Fibroblast of skin of scalp (primary cell): ENCODE results near the gene ADGRG1.

Source experiments
- DNase-seq: peaks from one replicate; pipeline ENCODE4 v3.0.0-alpha.2; 2013

ADGRG1 gene

GRCh38 chr16:57620335-57621231 lies 7.8 kb upstream of the ADGRG1 start:
- no peak for DNase-seq

DNA sequence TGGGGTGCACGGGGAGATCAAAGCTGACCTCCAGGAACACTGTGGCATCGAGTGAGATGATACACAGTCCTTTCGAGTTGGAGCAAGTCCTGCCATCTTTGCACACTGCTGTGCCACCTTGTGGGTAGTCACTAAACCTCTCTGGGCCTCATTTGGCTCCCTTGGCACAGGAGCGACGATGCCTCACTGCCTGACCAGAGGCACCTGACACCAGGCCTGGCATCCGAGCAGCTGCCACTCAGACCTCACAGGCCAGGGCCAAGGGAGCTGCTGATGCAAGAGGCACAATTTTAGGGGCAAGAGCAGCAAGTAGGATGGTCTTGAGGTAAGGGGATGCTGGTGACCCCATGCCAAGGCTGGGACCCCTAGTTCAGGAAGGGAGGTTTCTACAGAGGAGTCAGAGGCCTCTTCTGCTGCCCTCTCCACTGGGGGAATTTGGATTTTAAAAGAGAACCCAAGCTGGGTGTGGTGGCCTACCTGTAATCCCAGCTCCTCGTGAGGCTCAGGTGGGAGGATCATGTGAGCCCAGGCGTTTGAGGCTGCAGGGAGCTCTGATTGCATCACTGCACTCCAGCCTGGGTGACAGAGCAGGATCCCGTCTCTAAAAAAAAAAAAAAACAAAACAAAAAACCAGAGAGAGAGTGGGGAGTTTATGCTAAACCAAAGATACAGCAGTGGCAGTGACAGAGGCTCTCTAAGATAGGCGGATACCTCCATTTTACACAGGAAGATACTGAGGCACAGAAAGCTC lies 6.7 kb upstream of the ADGRG1 start:
- no peak for DNase-seq

DNA sequence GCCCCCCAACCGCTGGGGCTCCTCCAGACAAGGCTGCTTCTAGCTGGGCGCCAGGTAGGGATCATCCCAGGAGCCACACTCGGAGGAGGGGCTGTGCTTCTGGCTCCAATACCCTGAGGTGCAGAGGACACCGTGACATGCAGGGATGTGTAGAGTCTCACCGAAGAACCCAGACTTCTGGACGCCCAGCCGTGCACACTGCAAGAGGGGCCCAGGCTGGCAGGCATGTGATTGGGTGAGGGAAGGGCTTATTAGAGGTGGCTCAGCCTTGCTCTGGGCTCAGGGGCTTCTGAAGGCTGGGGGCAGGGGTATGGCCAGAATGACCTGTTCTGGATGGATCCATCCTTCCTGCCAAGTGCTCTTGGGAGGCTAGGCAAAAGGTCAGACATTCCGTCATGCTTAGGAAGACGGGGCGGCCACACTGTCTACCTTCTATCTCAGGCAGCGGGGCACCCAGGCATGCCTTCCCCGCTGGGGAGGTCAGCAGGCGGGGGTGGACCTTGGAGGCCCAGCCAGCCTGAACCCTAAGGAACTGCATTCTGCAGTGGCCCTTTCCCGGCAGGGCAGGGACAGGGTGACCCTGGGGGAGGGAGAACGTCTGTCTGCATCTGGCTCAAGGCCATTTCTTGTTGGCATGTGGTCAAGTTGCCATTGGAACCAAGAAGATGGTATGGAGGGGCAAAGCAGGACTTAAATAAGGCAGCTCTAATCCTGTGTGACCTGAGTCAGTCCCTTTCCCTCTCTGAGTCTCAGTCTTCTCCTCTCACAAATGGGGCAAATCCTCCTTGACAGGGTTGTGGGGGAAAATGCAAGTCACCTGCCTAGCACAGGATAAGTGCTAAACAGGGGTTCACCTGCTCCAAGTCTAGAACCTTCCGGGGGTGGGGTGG lies 5.8 kb upstream of the ADGRG1 start:
- DNase-seq, result no peak

DNA sequence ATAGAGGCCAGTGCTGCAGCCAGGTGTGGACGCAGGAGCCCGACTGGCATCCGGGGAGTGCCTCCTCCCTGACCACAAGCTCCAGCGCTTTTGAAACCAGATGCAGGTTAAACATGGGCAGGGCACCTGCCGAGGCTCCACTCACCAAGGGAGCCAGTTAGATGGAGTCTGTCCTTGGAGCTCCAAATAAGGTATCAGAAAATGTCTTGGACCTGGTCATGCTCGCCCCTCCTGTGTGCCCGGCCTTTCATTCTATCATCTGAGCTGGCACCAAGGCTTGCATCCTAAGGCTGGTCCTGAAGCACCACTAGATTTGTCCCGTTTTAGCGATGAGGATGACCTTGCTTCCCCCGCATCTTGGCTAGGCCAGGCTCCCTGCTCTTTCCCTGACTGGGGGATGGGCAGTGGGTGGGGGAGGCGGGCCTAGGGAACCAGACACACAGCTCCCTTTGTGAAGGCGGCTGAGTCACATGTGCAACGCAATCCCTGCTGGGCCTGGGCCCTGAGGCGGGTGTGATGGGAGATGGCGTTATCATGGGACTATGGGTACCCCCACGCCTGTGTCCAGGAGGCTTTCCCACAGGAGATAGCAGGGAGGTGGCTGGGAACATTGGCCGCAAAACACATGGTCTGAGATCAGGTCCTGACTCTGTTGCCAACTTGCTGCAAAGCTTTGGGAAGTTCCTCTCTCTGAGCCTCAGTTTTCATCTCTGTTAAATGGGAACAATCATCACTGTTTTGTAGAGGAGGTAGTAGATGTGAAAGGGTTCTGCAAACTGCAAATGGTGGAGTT lies 5.0 kb upstream of the ADGRG1 start:
- peak; percentile 44 for DNase-seq

GRCh38 chr16:57624044-57624688 lies 4.3 kb upstream of the ADGRG1 start:
- no peak for DNase-seq

DNA sequence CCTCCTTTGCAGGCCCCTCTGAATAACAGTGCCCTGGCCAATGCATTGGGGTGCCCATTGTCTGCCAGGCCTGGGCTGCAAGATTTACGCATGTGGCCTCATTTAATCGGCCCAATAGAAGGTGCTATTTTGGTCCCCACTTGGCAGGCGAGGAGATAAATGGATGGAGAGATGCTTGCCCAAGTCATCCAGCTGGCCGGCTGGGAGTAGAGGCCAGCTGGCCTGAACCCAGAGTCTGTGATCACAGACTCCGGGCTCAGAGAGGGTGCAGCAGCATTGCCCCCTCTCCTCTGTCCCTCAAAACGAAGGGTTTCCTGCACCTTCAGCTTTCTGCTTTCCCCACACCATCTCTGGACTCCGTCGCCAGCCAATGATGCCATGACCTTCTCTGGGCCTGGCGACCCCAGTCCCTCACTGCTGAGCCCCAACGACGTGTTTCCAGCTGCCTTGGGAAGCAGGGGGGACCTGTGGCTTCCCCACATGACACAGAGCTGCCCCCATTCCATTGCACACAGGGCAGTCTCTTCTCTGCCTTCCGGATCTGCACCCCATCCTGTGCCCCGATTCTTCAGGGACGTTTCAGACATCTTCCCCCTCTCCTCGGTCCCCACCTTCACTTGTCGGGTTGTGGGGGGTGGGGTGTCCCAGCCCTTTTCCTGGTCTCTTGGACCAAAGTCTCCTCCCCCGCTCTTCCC lies 3.5 kb upstream of the ADGRG1 start:
- no peak for DNase-seq

GRCh38 chr16:57626420-57627170 lies 1.8 kb upstream of the ADGRG1 start:
- no peak for DNase-seq

GRCh38 chr16:57627184-57627871 lies 1.1 kb upstream of the ADGRG1 start:
- DNase-seq, result peak; percentile 77

DNA sequence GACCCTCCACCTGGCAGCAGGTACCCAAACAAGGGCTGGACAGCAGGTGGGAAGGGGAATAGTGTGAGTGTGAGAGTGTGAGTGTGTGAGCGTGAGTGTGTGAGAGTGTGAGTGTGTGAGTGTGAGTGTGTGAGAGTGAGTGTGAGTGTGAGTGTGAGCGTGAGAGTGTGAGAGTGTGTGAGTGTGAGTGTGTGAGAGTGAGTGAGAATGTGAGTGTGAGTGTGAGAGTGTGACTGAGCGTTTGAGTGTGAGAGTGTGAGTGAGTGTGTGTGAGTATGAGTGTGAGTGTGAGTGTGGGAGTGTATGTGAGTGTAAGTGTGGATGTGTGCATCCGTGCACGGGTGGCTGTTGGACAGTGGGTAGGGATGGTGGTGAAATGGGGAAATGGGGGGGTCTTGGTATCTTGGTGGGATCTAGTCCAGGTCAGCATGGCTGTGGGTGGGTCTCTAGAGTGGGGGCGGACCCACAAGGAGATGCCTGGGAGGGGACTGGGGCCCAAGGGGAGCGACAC lies 408 bp downstream of the ADGRG1 start:
- no peak for DNase-seq

- DNase-seq, result no peak
These were observed 1.3 kb downstream of the ADGRG1 start for GRCh38 chr16:57629516-57630406.

GRCh38 chr16:57630407-57630797 lies 2.0 kb downstream of the ADGRG1 start:
- no peak for DNase-seq

- no peak for DNase-seq
These were observed 2.8 kb downstream of the ADGRG1 start for GRCh38 chr16:57630931-57631845.

- DNase-seq, result no peak
These were observed 4.1 kb downstream of the ADGRG1 start for GRCh38 chr16:57632568-57632967.

DNA sequence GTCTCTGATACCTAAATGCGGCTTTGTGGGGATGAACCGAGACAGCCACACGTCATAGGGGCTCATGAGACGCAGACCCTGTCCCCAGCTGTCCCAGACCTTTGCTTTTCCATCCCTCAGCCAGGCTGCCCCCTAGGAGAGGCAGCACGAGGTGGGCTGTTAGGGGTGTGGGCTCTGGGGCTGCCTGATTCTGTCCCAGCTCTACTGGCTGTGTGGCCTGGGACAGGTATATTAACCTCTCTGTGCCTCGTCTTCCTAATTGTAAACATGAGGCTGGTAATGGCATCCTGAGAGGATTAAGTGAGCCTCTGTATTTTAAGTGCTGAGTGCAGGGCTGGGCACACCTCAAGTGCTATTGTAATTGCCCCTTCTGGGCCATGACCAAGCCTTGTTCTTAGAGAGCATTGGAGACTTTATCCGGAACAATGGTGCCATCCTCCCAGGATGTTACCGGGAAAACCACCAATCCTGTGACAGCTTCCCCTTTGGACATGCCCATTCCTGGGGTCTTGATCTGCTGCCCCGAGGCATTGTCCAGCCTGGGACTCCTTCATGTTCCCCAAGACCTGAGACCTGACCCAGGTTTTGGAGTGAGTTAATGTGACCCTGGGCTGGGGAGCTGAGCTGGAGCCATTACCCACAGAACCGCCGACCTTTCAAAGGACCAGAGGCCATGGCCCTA lies 5.1 kb downstream of the ADGRG1 start:
- DNase-seq, result no peak

- peak; percentile 65 for DNase-seq
These were observed 5.7 kb downstream of the ADGRG1 start for GRCh38 chr16:57634171-57634570.
